Measurements from ENCODE around the gene CRYZ. TPM values are rescaled to one million over a fixed set of nuclear protein-coding genes. Genes with fewer than 3 reads are reported as not detected.

The CRYZ gene
- total and polyA plus RNA-seq, 10 of the 15 experiments (the other 5 are each of a cell fraction or from before 2014, with no cell fraction given): 53.4 to 194 (median 79.8) TPM

DNA sequence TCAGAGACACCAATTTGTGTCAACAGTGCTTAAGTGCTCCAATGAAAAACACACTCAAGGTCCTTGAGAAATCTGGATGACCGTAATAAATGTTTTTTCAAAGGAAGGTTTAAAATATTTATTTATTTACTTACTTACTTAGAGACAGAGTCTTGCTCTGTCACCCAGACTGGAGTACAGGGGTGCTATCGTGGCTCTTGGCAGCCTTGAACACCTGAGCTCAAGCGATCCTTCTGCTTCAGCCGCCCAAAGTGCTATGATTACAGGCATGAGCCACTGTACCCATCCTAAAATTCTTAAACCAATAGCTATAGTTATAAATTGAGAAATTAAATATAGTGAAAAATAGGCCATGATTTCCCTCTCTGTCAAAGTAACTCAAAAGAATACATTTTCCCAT is 41.9 kb downstream of the CRYZ start:
- no TSS peak for BruUV-seq (replicated peaks)
- in situ Hi-C loops (cut with MboI): no loop called here
- Histone ChIP-seq H3K4me2 (ENCODE audit: control insufficient read depth, insufficient read depth) (no peak overlapping the region), H3K27ac (ENCODE audit: control insufficient read depth, insufficient read depth) (no peak overlapping the region), H3K79me2 (ENCODE audit: control insufficient read depth, insufficient read depth, low read length) (no peaks in the 10 kb centered on the region), H3K36me3 (ENCODE audit: control insufficient read depth in 2 of 2, insufficient read depth in 2 of 2, low read length in 1 of 2) (no peaks in the 10 kb centered on the region), H3K9ac (ENCODE audit: control insufficient read depth, insufficient read depth, low read length) (no peak overlapping the region), H2AFZ (ENCODE audit: control insufficient read depth, low read depth, low read length) (no peak overlapping the region), H3K4me1 (ENCODE audit: control insufficient read depth, insufficient read depth, low read length) (no peaks in the 10 kb centered on the region; the same call in 1 of the 2 replicates), H3K4me3 (no peak overlapping the region), H3K27me3 (replicated peaks in 1 of 2; ENCODE audit: control insufficient read depth in 2 of 2, insufficient read depth in 2 of 2, low read length in 1 of 2) (no peaks in the 10 kb centered on the region), H4K20me1 (ENCODE audit: control insufficient read depth, insufficient read depth) (no peaks in the 10 kb centered on the region), H3K9me3 (replicated peaks; ENCODE audit: control insufficient read depth, insufficient read depth, low read length) (no peaks in the 10 kb centered on the region)
- intact Hi-C loops (cut with micrococcal nuclease; ENCODE audit: unreplicated experiment): loop anchor here (5.0 kb wide), 1 partner anchor 494 kb away; the partner anchor contains the start of genes FPGT and LRRIQ3
- ChIA-PET RAD21 (ENCODE audit: unreplicated experiment) (interaction anchor here (1.1 to 5.3 kb wide), 5 partner anchors 31 to 222 kb away, joined by 3 to 47 read pairs (median 6); partner anchors contain the start of genes CRYZ and TYW3), POLR2A (no interaction called here), SMC1A (ENCODE audit: uncharacterized antibody, unreplicated experiment) (interaction anchor here (0.8 to 5.7 kb wide), 12 partner anchors 8 to 222 kb away, joined by 3 to 58 read pairs (median 4); partner anchors contain the start of genes CRYZ and TYW3), CTCF (interaction anchor here (0.7 to 5.1 kb wide), 12 partner anchors 8 to 222 kb away, joined by 3 to 92 read pairs (median 12); partner anchors contain the start of genes CRYZ, ERICH3 and TYW3)
- FAIRE-seq (no peak), DNase-seq (ENCODE audit: low read depth, low spot score) (no peak), ATAC-seq (no peak)
- 82% methylated on average over 4 of the region's 4 CpGs for WGBS (ENCODE audit: insufficient coverage, insufficient replicate concordance, low lambda C conversion rate, missing lambda C conversion rate)
- no peak for TF ChIP-seq MYB (IDR thresholded peaks at IDR 0.05; ENCODE audit: borderline replicate concordance, low read depth, low read length)
- TF ChIP-seq ESRRA (IDR thresholded peaks at IDR 0.05; ENCODE audit: low read length): no peak
- TF ChIP-seq RCOR1 (conservative IDR thresholded peaks at IDR 0.05; ENCODE audit: low read depth, low read length): no peak
- no peak for TF ChIP-seq HDAC6 (IDR thresholded peaks at IDR 0.05; ENCODE audit: unreplicated experiment)
- no peak for TF ChIP-seq SMAD1 (IDR thresholded peaks at IDR 0.05; ENCODE audit: low read depth, partially characterized antibody)
- no peak for TF ChIP-seq IKZF2 (IDR thresholded peaks at IDR 0.05)
- TF ChIP-seq, protein P1, sequence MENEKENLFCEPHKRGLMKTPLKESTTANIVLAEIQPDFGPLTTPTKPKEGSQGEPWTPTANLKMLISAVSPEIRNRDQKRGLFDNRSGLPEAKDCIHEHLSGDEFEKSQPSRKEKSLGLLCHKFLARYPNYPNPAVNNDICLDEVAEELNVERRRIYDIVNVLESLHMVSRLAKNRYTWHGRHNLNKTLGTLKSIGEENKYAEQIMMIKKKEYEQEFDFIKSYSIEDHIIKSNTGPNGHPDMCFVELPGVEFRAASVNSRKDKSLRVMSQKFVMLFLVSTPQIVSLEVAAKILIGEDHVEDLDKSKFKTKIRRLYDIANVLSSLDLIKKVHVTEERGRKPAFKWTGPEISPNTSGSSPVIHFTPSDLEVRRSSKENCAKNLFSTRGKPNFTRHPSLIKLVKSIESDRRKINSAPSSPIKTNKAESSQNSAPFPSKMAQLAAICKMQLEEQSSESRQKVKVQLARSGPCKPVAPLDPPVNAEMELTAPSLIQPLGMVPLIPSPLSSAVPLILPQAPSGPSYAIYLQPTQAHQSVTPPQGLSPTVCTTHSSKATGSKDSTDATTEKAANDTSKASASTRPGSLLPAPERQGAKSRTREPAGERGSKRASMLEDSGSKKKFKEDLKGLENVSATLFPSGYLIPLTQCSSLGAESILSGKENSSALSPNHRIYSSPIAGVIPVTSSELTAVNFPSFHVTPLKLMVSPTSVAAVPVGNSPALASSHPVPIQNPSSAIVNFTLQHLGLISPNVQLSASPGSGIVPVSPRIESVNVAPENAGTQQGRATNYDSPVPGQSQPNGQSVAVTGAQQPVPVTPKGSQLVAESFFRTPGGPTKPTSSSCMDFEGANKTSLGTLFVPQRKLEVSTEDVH (IDR thresholded peaks at IDR 0.05; ENCODE audit: low read depth, partially characterized antibody): no peak
- no peak for TF ChIP-seq ZNF24 (IDR thresholded peaks at IDR 0.05)
- TF ChIP-seq ZNF207 (IDR thresholded peaks at IDR 0.05; ENCODE audit: borderline replicate concordance): no peak
- TF ChIP-seq, protein P2, sequence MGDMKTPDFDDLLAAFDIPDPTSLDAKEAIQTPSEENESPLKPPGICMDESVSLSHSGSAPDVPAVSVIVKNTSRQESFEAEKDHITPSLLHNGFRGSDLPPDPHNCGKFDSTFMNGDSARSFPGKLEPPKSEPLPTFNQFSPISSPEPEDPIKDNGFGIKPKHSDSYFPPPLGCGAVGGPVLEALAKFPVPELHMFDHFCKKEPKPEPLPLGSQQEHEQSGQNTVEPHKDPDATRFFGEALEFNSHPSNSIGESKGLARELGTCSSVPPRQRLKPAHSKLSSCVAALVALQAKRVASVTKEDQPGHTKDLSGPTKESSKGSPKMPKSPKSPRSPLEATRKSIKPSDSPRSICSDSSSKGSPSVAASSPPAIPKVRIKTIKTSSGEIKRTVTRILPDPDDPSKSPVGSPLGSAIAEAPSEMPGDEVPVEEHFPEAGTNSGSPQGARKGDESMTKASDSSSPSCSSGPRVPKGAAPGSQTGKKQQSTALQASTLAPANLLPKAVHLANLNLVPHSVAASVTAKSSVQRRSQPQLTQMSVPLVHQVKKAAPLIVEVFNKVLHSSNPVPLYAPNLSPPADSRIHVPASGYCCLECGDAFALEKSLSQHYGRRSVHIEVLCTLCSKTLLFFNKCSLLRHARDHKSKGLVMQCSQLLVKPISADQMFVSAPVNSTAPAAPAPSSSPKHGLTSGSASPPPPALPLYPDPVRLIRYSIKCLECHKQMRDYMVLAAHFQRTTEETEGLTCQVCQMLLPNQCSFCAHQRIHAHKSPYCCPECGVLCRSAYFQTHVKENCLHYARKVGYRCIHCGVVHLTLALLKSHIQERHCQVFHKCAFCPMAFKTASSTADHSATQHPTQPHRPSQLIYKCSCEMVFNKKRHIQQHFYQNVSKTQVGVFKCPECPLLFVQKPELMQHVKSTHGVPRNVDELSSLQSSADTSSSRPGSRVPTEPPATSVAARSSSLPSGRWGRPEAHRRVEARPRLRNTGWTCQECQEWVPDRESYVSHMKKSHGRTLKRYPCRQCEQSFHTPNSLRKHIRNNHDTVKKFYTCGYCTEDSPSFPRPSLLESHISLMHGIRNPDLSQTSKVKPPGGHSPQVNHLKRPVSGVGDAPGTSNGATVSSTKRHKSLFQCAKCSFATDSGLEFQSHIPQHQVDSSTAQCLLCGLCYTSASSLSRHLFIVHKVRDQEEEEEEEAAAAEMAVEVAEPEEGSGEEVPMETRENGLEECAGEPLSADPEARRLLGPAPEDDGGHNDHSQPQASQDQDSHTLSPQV (IDR thresholded peaks at IDR 0.05): no peak
- no peak for TF ChIP-seq POU2F2 (IDR thresholded peaks at IDR 0.05; ENCODE audit: borderline replicate concordance, low read depth, low read length)
- TF ChIP-seq, protein P3, sequence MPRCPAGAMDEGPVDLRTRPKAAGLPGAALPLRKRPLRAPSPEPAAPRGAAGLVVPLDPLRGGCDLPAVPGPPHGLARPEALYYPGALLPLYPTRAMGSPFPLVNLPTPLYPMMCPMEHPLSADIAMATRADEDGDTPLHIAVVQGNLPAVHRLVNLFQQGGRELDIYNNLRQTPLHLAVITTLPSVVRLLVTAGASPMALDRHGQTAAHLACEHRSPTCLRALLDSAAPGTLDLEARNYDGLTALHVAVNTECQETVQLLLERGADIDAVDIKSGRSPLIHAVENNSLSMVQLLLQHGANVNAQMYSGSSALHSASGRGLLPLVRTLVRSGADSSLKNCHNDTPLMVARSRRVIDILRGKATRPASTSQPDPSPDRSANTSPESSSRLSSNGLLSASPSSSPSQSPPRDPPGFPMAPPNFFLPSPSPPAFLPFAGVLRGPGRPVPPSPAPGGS (IDR thresholded peaks at IDR 0.05; ENCODE audit: borderline replicate concordance, insufficient read depth, low read depth, low read length, poor library complexity, severe bottlenecking): no peak
- TF ChIP-seq BMI1 (IDR thresholded peaks at IDR 0.05; ENCODE audit: borderline replicate concordance): no peak
- TF ChIP-seq, protein P4, sequence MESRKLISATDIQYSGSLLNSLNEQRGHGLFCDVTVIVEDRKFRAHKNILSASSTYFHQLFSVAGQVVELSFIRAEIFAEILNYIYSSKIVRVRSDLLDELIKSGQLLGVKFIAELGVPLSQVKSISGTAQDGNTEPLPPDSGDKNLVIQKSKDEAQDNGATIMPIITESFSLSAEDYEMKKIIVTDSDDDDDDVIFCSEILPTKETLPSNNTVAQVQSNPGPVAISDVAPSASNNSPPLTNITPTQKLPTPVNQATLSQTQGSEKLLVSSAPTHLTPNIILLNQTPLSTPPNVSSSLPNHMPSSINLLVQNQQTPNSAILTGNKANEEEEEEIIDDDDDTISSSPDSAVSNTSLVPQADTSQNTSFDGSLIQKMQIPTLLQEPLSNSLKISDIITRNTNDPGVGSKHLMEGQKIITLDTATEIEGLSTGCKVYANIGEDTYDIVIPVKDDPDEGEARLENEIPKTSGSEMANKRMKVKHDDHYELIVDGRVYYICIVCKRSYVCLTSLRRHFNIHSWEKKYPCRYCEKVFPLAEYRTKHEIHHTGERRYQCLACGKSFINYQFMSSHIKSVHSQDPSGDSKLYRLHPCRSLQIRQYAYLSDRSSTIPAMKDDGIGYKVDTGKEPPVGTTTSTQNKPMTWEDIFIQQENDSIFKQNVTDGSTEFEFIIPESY (IDR thresholded peaks at IDR 0.05): no peak

All from GM12878 (cell line).